Keratinocyte (primary cell): ENCODE measurements around the gene GPR85.
"Not testable (repeated sequence)": the region's sequence is repeated elsewhere in the genome, so short reads cannot be mapped to it uniquely, and the experiment has no call there.

ENCODE experiments used
- EZH2 ChIP-seq: IDR thresholded peaks from one replicate; pipeline ENCODE4 v1.6.1; 2012; ENCODE audit warnings: inconsistent platforms, mild to moderate bottlenecking, low read length, moderate library complexity
- TF ChIP-seq, protein P1 (sequence below), 3 experiments: IDR thresholded peaks in 1 of 3; conservative IDR thresholded peaks in 1 of 3; optimal IDR thresholded peaks in 1 of 3; 2 replicates in 2 of 3; 3 replicates in 1 of 3; pipeline versions ENCODE3 to v1.5.1; 2011; ENCODE audit warnings: low read length in 3 of 3, mild to moderate bottlenecking in 3 of 3, moderate library complexity in 2 of 3, control low read depth in 1 of 3, inconsistent platforms in 1 of 3; ENCODE audit not compliant: insufficient read depth in 2 of 3; ENCODE audit errors: extremely low read depth in 1 of 3

DNA sequence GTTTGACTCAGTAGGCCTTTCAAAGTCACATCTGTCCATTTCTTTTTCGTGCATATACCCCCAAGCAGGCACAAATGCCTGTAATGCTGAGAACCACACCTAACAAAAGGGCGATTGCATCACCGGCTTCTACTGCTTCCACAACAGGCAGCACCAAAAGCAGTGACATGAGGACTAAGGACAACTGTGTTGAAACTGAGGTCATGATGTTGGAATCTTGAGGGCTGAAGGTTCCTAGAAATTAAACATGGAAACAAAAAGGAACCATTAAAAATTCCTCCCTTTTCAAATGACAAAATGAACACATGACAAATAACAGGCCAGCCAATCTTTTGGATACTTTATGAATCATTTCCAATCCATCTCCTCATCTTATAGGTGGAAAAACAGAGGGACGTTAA, 30.7 kb upstream of the GPR85 start:
- TF ChIP-seq, protein P1, sequence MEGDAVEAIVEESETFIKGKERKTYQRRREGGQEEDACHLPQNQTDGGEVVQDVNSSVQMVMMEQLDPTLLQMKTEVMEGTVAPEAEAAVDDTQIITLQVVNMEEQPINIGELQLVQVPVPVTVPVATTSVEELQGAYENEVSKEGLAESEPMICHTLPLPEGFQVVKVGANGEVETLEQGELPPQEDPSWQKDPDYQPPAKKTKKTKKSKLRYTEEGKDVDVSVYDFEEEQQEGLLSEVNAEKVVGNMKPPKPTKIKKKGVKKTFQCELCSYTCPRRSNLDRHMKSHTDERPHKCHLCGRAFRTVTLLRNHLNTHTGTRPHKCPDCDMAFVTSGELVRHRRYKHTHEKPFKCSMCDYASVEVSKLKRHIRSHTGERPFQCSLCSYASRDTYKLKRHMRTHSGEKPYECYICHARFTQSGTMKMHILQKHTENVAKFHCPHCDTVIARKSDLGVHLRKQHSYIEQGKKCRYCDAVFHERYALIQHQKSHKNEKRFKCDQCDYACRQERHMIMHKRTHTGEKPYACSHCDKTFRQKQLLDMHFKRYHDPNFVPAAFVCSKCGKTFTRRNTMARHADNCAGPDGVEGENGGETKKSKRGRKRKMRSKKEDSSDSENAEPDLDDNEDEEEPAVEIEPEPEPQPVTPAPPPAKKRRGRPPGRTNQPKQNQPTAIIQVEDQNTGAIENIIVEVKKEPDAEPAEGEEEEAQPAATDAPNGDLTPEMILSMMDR (optimal IDR thresholded peaks at IDR 0.05 in 1 of 3, IDR thresholded peaks at IDR 0.05 in 1 of 3, conservative IDR thresholded peaks at IDR 0.05 in 1 of 3; ENCODE audit: extremely low read depth in 1 of 3, insufficient read depth in 2 of 3, low read length in 3 of 3), result not testable (repeated sequence)
- not testable (repeated sequence) for TF ChIP-seq EZH2
